Adipocyte (in vitro differentiated cells): ENCODE measurements around the gene ANO4.

ENCODE experiments used
- DNase-seq: peaks from one replicate; pipeline ENCODE4 v3.0.0-alpha.2; 2015; ENCODE audit warnings: low read depth
- H3K27me3 ChIP-seq: replicated peaks from 2 replicates; pipeline ENCODE4 v1.7.0; 2013; ENCODE audit warnings: mild to moderate bottlenecking, low read length, moderate library complexity; ENCODE audit not compliant: control insufficient read depth, insufficient read depth
- H3K36me3 ChIP-seq: 2 replicates; pipeline ENCODE4 v1.7.0; 2013; ENCODE audit warnings: low read length, mild to moderate bottlenecking, moderate library complexity; ENCODE audit not compliant: control insufficient read depth, insufficient read depth, severe bottlenecking
- H3K4me1 ChIP-seq: 2 replicates; pipeline ENCODE4 v1.7.0; 2013; ENCODE audit warnings: mild to moderate bottlenecking, low read length, moderate library complexity; ENCODE audit not compliant: control insufficient read depth, insufficient read depth
- H3K4me3 ChIP-seq: 2 replicates; pipeline ENCODE4 v1.7.0; 2013; ENCODE audit warnings: mild to moderate bottlenecking, low read length, moderate library complexity
- H3K9ac ChIP-seq: 2 replicates; pipeline ENCODE4 v1.7.0; 2013; ENCODE audit warnings: mild to moderate bottlenecking, low read length, moderate library complexity
- H3K9me3 ChIP-seq: 2 replicates; pipeline ENCODE4 v1.7.0; 2013; ENCODE audit warnings: mild to moderate bottlenecking, low read length, moderate library complexity; ENCODE audit not compliant: control insufficient read depth

Gene ANO4

GRCh38 chr12:100845095-100845494 is 50.5 kb downstream of the ANO4 start:
- no peak overlapping the region for H3K9ac ChIP-seq
- H3K36me3 ChIP-seq, result no peaks in the 10 kb centered on the region
- H3K9me3 ChIP-seq, result no peaks in the 10 kb centered on the region
- no peak for DNase-seq
- H3K4me3 ChIP-seq, result no peak overlapping the region
- no peaks in the 10 kb centered on the region for H3K27me3 ChIP-seq
- no peaks in the 10 kb centered on the region for H3K4me1 ChIP-seq

GRCh38 chr12:100851637-100852036 is 57.1 kb downstream of the ANO4 start:
- Histone ChIP-seq H3K9ac (no peak overlapping the region), H3K27me3 (no peaks in the 10 kb centered on the region), H3K4me1 (no peaks in the 10 kb centered on the region), H3K4me3 (no peak overlapping the region), H3K9me3 (no peaks in the 10 kb centered on the region), H3K36me3 (no peaks in the 10 kb centered on the region)
- no peak for DNase-seq

GRCh38 chr12:100857418-100857817 is 62.8 kb downstream of the ANO4 start:
- Histone ChIP-seq H3K9me3 (no peaks in the 10 kb centered on the region), H3K36me3 (no peaks in the 10 kb centered on the region), H3K4me3 (no peak overlapping the region), H3K27me3 (no peaks in the 10 kb centered on the region), H3K4me1 (peaks cover 15% of the 10 kb centered on the region), H3K9ac (no peak overlapping the region)
- DNase-seq, result no peak

DNA sequence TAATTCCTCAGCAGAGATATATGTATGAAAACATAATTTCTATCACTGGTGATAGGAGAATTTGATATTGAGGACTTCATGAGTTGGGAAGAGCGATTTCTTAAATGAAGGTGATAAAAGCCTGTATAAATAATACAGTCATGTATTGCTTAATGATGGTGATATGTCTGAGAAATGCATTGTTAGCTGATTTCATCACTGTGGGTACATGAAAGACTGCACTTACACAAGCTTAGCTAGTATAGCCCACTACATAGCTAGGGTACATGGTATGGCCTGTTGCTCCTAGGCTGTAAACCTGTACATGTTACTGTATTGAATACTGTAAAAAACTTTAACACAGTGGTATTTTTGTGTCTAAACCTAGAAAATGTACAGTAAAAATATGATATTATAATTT is 63.4 kb downstream of the ANO4 start:
- H3K27me3 ChIP-seq, result no peaks in the 10 kb centered on the region
- H3K9ac ChIP-seq, result no peak overlapping the region

GRCh38 chr12:100858656-100859055 is 64.1 kb downstream of the ANO4 start:
- Histone ChIP-seq H3K9ac (no peak overlapping the region), H3K27me3 (peaks cover under 1% of the 10 kb centered on the region), H3K4me1 (peaks cover 15% of the 10 kb centered on the region), H3K4me3 (peak overlapping the region; percentile 12), H3K36me3 (no peaks in the 10 kb centered on the region), H3K9me3 (no peaks in the 10 kb centered on the region)
- DNase-seq, result no peak

More for the DNA sequence above, 63.4 kb downstream of the ANO4 start:
- H3K36me3 ChIP-seq, result no peaks in the 10 kb centered on the region
- H3K9me3 ChIP-seq, result no peaks in the 10 kb centered on the region
- peaks cover 15% of the 10 kb centered on the region for H3K4me1 ChIP-seq
- peak; percentile 15 for DNase-seq
- H3K4me3 ChIP-seq, result no peak overlapping the region

DNA sequence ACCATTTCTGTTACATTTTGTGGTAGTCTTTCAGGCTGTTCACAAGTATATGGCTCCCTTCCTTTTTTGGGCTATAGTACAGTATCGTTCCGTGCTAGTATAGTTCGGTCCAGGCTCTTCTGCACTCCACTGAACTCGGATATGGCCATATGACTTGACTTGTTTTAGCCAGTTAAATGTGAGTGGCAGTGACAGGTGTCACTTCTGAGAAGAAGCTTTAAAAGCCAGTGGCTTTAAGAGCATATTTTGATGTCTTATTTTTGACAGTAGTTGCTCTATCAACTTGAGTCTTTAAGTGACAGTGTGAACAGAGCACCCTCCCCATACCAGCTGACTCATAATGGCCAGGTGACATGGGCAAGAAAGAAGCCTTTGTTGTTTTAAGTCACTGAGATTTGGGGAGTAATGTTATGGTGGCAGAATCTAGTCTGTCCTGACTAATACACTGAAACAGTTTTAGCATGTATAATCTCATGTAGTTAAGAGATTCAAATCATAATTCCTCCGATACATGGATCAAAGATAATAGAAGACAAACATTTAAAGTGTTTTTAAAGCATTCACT is 64.6 kb downstream of the ANO4 start:
- H3K9me3 ChIP-seq, result no peaks in the 10 kb centered on the region
- H3K4me1 ChIP-seq, result peaks cover 15% of the 10 kb centered on the region
- DNase-seq, result no peak
- H3K27me3 ChIP-seq, result peaks cover 5% of the 10 kb centered on the region
- H3K4me3 ChIP-seq, result peak overlapping the region; percentile 12
- no peak overlapping the region for H3K9ac ChIP-seq
- H3K36me3 ChIP-seq, result no peaks in the 10 kb centered on the region

DNA sequence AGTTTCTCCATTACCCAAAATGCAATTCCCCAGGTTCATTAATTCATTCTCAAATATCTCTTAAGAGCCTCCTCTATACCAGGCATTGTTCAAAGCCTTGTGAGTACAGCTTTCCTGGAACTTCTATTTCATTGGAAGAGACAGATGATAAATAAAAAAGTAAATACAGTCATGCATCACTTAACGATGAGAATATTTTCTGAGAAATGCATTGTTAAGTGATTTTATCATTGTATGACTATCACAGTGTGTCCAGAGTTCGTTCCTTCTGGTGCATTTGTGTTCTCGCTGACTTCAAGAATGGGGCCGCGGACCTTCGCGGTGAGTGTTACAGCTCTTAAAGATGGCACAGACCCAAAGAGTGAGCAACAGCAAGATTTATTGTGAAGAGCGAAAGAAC is 66.0 kb downstream of the ANO4 start:
- no peak overlapping the region for H3K4me3 ChIP-seq
- H3K4me1 ChIP-seq, result peaks cover 15% of the 10 kb centered on the region
- H3K36me3 ChIP-seq, result no peaks in the 10 kb centered on the region
- peak; percentile 1 for DNase-seq
- H3K9ac ChIP-seq, result no peak overlapping the region
- peaks cover 9% of the 10 kb centered on the region for H3K27me3 ChIP-seq
- no peaks in the 10 kb centered on the region for H3K9me3 ChIP-seq

DNA sequence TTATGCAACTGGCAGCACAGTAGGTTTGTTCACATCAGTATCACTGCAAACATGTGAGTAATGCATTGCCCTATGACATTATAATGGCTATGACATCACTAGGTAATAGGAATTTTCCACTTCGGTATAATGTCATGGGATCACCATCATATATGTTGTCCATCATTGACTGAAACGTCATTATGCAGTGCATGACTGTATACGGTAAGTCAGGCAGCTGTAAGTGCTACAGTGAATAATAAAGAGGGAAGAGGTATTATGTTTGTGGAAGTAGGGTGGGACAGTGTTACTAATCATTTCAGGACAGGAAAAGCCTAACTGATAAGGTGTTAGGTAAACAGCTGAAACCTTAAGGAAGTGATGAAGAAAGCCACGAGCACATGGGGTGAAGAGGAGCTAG is 68.1 kb downstream of the ANO4 start:
- Histone ChIP-seq H3K27me3 (peaks cover 26% of the 10 kb centered on the region), H3K36me3 (no peaks in the 10 kb centered on the region), H3K4me3 (no peak overlapping the region), H3K9me3 (no peaks in the 10 kb centered on the region), H3K9ac (no peak overlapping the region), H3K4me1 (peaks cover 14% of the 10 kb centered on the region)
- DNase-seq, result no peak

- DNase-seq, result no peak
- H3K4me1 ChIP-seq, result peaks cover 5% of the 10 kb centered on the region
These were observed 69.8 kb downstream of the ANO4 start for GRCh38 chr12:100864366-100864765.

GRCh38 chr12:100867639-100868393 is 73.2 kb downstream of the ANO4 start:
- Histone ChIP-seq H3K4me3 (no peak overlapping the region), H3K4me1 (peaks cover 5% of the 10 kb centered on the region)
- DNase-seq, result no peak

More at GRCh38 chr12:100864366-100864765, 69.8 kb downstream of the ANO4 start:
- H3K9me3 ChIP-seq, result no peaks in the 10 kb centered on the region
- no peak overlapping the region for H3K4me3 ChIP-seq
- H3K27me3 ChIP-seq, result peaks cover 26% of the 10 kb centered on the region
- H3K9ac ChIP-seq, result no peak overlapping the region
- H3K36me3 ChIP-seq, result no peaks in the 10 kb centered on the region

GRCh38 chr12:100868487-100868886 is 73.9 kb downstream of the ANO4 start:
- Histone ChIP-seq H3K9ac (no peak overlapping the region), H3K27me3 (peaks cover 38% of the 10 kb centered on the region), H3K4me1 (peaks cover 5% of the 10 kb centered on the region), H3K36me3 (no peaks in the 10 kb centered on the region), H3K4me3 (no peak overlapping the region), H3K9me3 (peaks cover 3% of the 10 kb centered on the region)
- peak; percentile 9 for DNase-seq

More at GRCh38 chr12:100867639-100868393, 73.2 kb downstream of the ANO4 start:
- Histone ChIP-seq H3K9me3 (no peaks in the 10 kb centered on the region), H3K36me3 (no peaks in the 10 kb centered on the region), H3K9ac (no peak overlapping the region), H3K27me3 (peaks cover 38% of the 10 kb centered on the region)
